Breast epithelium (tissue), 3 donors: ENCODE results near the gene MTHFD2L.

Experiments used
- POLR2AphosphoS5 ChIP-seq, 3 donors: sonication (generic); formaldehyde crosslinking; IDR thresholded peaks; one replicate each; pipeline ENCODE4 v1.6.1; 2017; ENCODE audit warnings: antibody characterized with exemption in 3 of 3
- TF ChIP-seq, protein P1 (sequence below), 3 donors: fragments of 450-650 bp; IDR thresholded peaks; one replicate each; pipeline ENCODE4 v1.5.1; 2016 to 2017; ENCODE audit warnings: antibody characterized with exemption in 3 of 3, mild to moderate bottlenecking in 3 of 3, moderate library complexity in 3 of 3

- TF ChIP-seq POLR2AphosphoS5 (IDR thresholded peaks at IDR 0.05): no peak
- TF ChIP-seq, protein P1, sequence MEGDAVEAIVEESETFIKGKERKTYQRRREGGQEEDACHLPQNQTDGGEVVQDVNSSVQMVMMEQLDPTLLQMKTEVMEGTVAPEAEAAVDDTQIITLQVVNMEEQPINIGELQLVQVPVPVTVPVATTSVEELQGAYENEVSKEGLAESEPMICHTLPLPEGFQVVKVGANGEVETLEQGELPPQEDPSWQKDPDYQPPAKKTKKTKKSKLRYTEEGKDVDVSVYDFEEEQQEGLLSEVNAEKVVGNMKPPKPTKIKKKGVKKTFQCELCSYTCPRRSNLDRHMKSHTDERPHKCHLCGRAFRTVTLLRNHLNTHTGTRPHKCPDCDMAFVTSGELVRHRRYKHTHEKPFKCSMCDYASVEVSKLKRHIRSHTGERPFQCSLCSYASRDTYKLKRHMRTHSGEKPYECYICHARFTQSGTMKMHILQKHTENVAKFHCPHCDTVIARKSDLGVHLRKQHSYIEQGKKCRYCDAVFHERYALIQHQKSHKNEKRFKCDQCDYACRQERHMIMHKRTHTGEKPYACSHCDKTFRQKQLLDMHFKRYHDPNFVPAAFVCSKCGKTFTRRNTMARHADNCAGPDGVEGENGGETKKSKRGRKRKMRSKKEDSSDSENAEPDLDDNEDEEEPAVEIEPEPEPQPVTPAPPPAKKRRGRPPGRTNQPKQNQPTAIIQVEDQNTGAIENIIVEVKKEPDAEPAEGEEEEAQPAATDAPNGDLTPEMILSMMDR (IDR thresholded peaks at IDR 0.05): no peak
These were observed 105.6 kb downstream of the MTHFD2L start for GRCh38 chr4:74263551-74263950.
